MM.1S (cell line): ENCODE measurements around the gene HPSE2.

Experiments
- CTCF ChIP-seq: fragments of 300-600 bp; sonication (generic); IDR thresholded peaks from 2 replicates; pipeline ENCODE4 v1.5.1; 2016; ENCODE audit warnings: antibody characterized with exemption, low read length, mixed read lengths
- EZH2 ChIP-seq: fragments of 300-600 bp; sonication (generic); optimal IDR thresholded peaks from 2 replicates; pipeline ENCODE3; 2017; ENCODE audit warnings: low read depth, mild to moderate bottlenecking, antibody characterized with exemption, low read length, mixed read lengths
- EZH2phosphoT487 ChIP-seq: fragments of 300-600 bp; sonication (generic); IDR thresholded peaks from 2 replicates; pipeline ENCODE4 v1.6.1; 2018; ENCODE audit warnings: antibody characterized with exemption, low read length

- no peak for TF ChIP-seq CTCF
- no peak for TF ChIP-seq EZH2
- no peak for TF ChIP-seq EZH2phosphoT487
Measured at GRCh38 chr10:98424295-98425254, 811.1 kb downstream of the HPSE2 start.
